CD4-positive, alpha-beta memory T cell (primary cell): ENCODE measurements around the gene CMTR2. TPM values are rescaled to one million over a fixed set of nuclear protein-coding genes. Genes with fewer than 3 reads are reported as not detected.

Experiments used
- CTCF ChIA-PET: fragments of 350-600 bp; sonication (Branson Sonifier 250); formaldehyde crosslinking; loops from one replicate; lab custom pipeline; 2021; ENCODE audit warnings: inconsistent platforms; ENCODE audit not compliant: partially characterized antibody; lab: Charles Lee
- POLR2A ChIA-PET: fragments of 350-600 bp; sonication (Branson Sonifier 250); formaldehyde crosslinking; loops from one replicate; lab custom pipeline; 2021; ENCODE audit not compliant: partially characterized antibody; lab: Charles Lee
- DNase-seq, 5 donors: peaks; one replicate each; pipeline versions ENCODE4 v3.0.0 to v3.0.0-alpha.2; 2020 to 2022; ENCODE audit warnings: mixed read lengths in 1 of 5
- H3K27ac ChIP-seq: one replicate; pipeline ENCODE4 v1.7.0; 2013; ENCODE audit warnings: low read depth, low read length
- H3K27me3 ChIP-seq: 2 replicates; pipeline ENCODE4 v1.7.0; 2013; ENCODE audit warnings: mild to moderate bottlenecking, low read length, moderate library complexity; ENCODE audit not compliant: insufficient read depth
- H3K36me3 ChIP-seq: 2 replicates; pipeline ENCODE4 v1.7.0; 2013; ENCODE audit warnings: mild to moderate bottlenecking, low read length, moderate library complexity; ENCODE audit not compliant: insufficient read depth
- H3K4me1 ChIP-seq: 2 replicates; pipeline ENCODE4 v1.7.0; 2013; ENCODE audit warnings: mild to moderate bottlenecking, low read length, moderate library complexity; ENCODE audit not compliant: insufficient read depth
- H3K4me3 ChIP-seq, 2 donors: one replicate each; pipeline ENCODE4 v1.7.0; 2013; ENCODE audit warnings: low read length in 2 of 2, mild to moderate bottlenecking in 1 of 2
- H3K9me3 ChIP-seq, 2 donors: one replicate each; pipeline ENCODE4 v1.7.0; 2013; ENCODE audit warnings: low read length in 2 of 2, control low read depth in 1 of 2; ENCODE audit not compliant: control insufficient read depth in 1 of 2
- H3K27ac Mint-ChIP-seq, 7 donors: one replicate each; pipeline ENCODE4 v1.8.0; 2020 to 2021; ENCODE audit warnings: mixed read lengths in 7 of 7, mild to moderate bottlenecking in 6 of 7, inconsistent platforms in 3 of 7, moderate library complexity in 3 of 7
- H3K27me3 Mint-ChIP-seq, 2 donors: one replicate each; pipeline ENCODE4 v1.8.0; 2020 to 2021; ENCODE audit warnings: mixed read lengths in 2 of 2
- H3K36me3 Mint-ChIP-seq, 2 donors: one replicate each; pipeline ENCODE4 v1.8.0; 2020 to 2021; ENCODE audit warnings: mixed read lengths in 2 of 2, inconsistent platforms in 1 of 2, mild to moderate bottlenecking in 1 of 2
- H3K4me1 Mint-ChIP-seq, 4 donors: one replicate each; pipeline ENCODE4 v1.8.0; 2020 to 2021; ENCODE audit warnings: mixed read lengths in 4 of 4, mild to moderate bottlenecking in 1 of 4
- H3K4me3 Mint-ChIP-seq, 8 donors: one replicate each; pipeline ENCODE4 v1.8.0; 2020 to 2021; ENCODE audit warnings: mixed read lengths in 8 of 8, mild to moderate bottlenecking in 7 of 8, moderate library complexity in 6 of 8, inconsistent platforms in 3 of 8
- H3K9me3 Mint-ChIP-seq, 8 donors: one replicate each; pipeline ENCODE4 v1.8.0; 2020 to 2021; ENCODE audit warnings: mixed read lengths in 8 of 8, mild to moderate bottlenecking in 5 of 8, inconsistent platforms in 3 of 8, moderate library complexity in 1 of 8
- intact Hi-C: fragments of 100-400 bp; cut with micrococcal nuclease; formaldehyde crosslinking; loops from one replicate; pipeline ENCODE4 v1.15.1; 2023
- polyA plus RNA-seq, 2 donors: library from polyadenylated mRNA; unstranded; fragments of 300-500 nt; fragmentation: Illumina TruSeq; gene quantifications; one replicate each; pipeline ENCODE4 v1.2.3, GENCODE V29; 2021
- total RNA-seq, 2 experiments: library from RNA; stranded (reverse); gene quantifications; one replicate each; pipeline ENCODE4 v1.2.3, GENCODE V29; 2021

CMTR2 gene
- total and polyA plus RNA-seq, 4 experiments from 2014 or later = 16.6 to 28.5 (median 26.9) TPM

GRCh38 chr16:71247478-71247877, 41.7 kb downstream of the CMTR2 start:
- Mint-ChIP-seq H3K27me3 (peaks cover 5 to 11% of the 10 kb centered on the region in 2 donors), H3K36me3 (no peaks in the 10 kb centered on the region), H3K9me3 (no peaks in the 10 kb centered on the region), H3K4me3 (no peak overlapping the region), H3K27ac (no peak overlapping the region), H3K4me1 (no peaks in the 10 kb centered on the region)
- intact Hi-C loops = no loop called here
- ChIA-PET POLR2A (interaction anchor here (0.8 kb wide), 1 partner anchor 41 kb away, joined by 3 read pairs; no protein-coding TSS in a partner anchor), CTCF (no interaction called here)
- Histone ChIP-seq H3K4me1 (no peaks in the 10 kb centered on the region), H3K9me3 (no peaks in the 10 kb centered on the region), H3K27ac (no peak overlapping the region), H3K4me3 (no peak overlapping the region), H3K27me3 (no peaks in the 10 kb centered on the region), H3K36me3 (no peaks in the 10 kb centered on the region)
- no peak for DNase-seq

GRCh38 chr16:71246309-71246708, 42.9 kb downstream of the CMTR2 start:
- Histone ChIP-seq H3K4me3 (no peak overlapping the region), H3K36me3 (no peaks in the 10 kb centered on the region), H3K27me3 (no peaks in the 10 kb centered on the region), H3K4me1 (no peaks in the 10 kb centered on the region), H3K9me3 (no peaks in the 10 kb centered on the region), H3K27ac (no peak overlapping the region)
- ChIA-PET POLR2A (no interaction called here), CTCF (no interaction called here)
- Mint-ChIP-seq H3K27me3 (peaks cover 5 to 11% of the 10 kb centered on the region in 2 donors), H3K27ac (no peak overlapping the region), H3K9me3 (no peaks in the 10 kb centered on the region), H3K4me1 (no peaks in the 10 kb centered on the region), H3K4me3 (no peak overlapping the region), H3K36me3 (no peaks in the 10 kb centered on the region)
- no peak for DNase-seq
- intact Hi-C loops = no loop called here

- POLR2A ChIA-PET = no interaction called here
Measured at GRCh38 chr16:71244521-71244920, 44.7 kb downstream of the CMTR2 start.

GRCh38 chr16:71242601-71243000, 46.6 kb downstream of the CMTR2 start:
- Histone ChIP-seq H3K27ac (no peak overlapping the region), H3K4me3 (no peak overlapping the region), H3K4me1 (no peaks in the 10 kb centered on the region), H3K36me3 (no peaks in the 10 kb centered on the region), H3K9me3 (no peaks in the 10 kb centered on the region), H3K27me3 (no peaks in the 10 kb centered on the region)
- no peaks in the 10 kb centered on the region for H3K4me1 Mint-ChIP-seq
- no peaks in the 10 kb centered on the region for H3K36me3 Mint-ChIP-seq
- intact Hi-C loops = no loop called here
- CTCF ChIA-PET = no interaction called here
- H3K4me3 Mint-ChIP-seq = no peak overlapping the region
- H3K27ac Mint-ChIP-seq = no peak overlapping the region
- H3K27me3 Mint-ChIP-seq = peaks cover 4 to 12% of the 10 kb centered on the region in 2 donors
- H3K9me3 Mint-ChIP-seq = no peaks in the 10 kb centered on the region
- no peak for DNase-seq
- POLR2A ChIA-PET = no interaction called here

More at GRCh38 chr16:71244521-71244920, 44.7 kb downstream of the CMTR2 start:
- Mint-ChIP-seq H3K4me1 (no peaks in the 10 kb centered on the region), H3K27ac (no peak overlapping the region), H3K4me3 (no peak overlapping the region), H3K27me3 (peaks cover 1 to 10% of the 10 kb centered on the region in 2 donors), H3K9me3 (no peaks in the 10 kb centered on the region), H3K36me3 (no peaks in the 10 kb centered on the region)
- no peaks in the 10 kb centered on the region for H3K9me3 ChIP-seq
- CTCF ChIA-PET = no interaction called here
- H3K4me1 ChIP-seq = no peaks in the 10 kb centered on the region
- H3K27ac ChIP-seq = no peak overlapping the region
- no peak overlapping the region for H3K4me3 ChIP-seq
- intact Hi-C loops = no loop called here
- no peaks in the 10 kb centered on the region for H3K27me3 ChIP-seq
- no peaks in the 10 kb centered on the region for H3K36me3 ChIP-seq
- no peak for DNase-seq

- Histone ChIP-seq H3K27me3 (no peaks in the 10 kb centered on the region), H3K9me3 (no peaks in the 10 kb centered on the region), H3K4me1 (no peaks in the 10 kb centered on the region), H3K27ac (no peak overlapping the region), H3K4me3 (no peak overlapping the region), H3K36me3 (no peaks in the 10 kb centered on the region)
- H3K4me3 Mint-ChIP-seq = no peak overlapping the region
- H3K9me3 Mint-ChIP-seq = no peaks in the 10 kb centered on the region
- H3K27ac Mint-ChIP-seq = no peak overlapping the region
- CTCF ChIA-PET = no interaction called here
- no peak for DNase-seq
- no peaks in the 10 kb centered on the region for H3K4me1 Mint-ChIP-seq
- POLR2A ChIA-PET = no interaction called here
- no peaks in the 10 kb centered on the region for H3K36me3 Mint-ChIP-seq
- intact Hi-C loops = no loop called here
- H3K27me3 Mint-ChIP-seq = peaks cover 3 to 12% of the 10 kb centered on the region in 2 donors
Measured at GRCh38 chr16:71242036-71242435, 47.2 kb downstream of the CMTR2 start.

Other genes with a start within 250 kb of the CMTR2 start
- not detected for gene HYDIN, start 58.7 kb downstream of the CMTR2 start, total RNA-seq
- not detected for gene HYDIN, start 58.7 kb downstream of the CMTR2 start, polyA plus RNA-seq
- not detected for gene CALB2, start 69.3 kb upstream of the CMTR2 start, total RNA-seq
- gene CALB2, start 69.3 kb upstream of the CMTR2 start, polyA plus RNA-seq = not detected
- gene TLE7, start 152.7 kb upstream of the CMTR2 start, total RNA-seq = not detected
- not detected for gene TLE7, start 152.7 kb upstream of the CMTR2 start, polyA plus RNA-seq
- 10 to 100 TPM; 15.2 to 16.2 TPM for gene ZNF23, start 172.8 kb upstream of the CMTR2 start, total RNA-seq
- 1 to 10 TPM; 5.5 to 5.6 TPM for gene ZNF23, start 172.8 kb upstream of the CMTR2 start, polyA plus RNA-seq
- gene ZNF19, start 199.9 kb upstream of the CMTR2 start, total RNA-seq = 1 to 10 TPM; 8.1 to 9.3 TPM
- gene ZNF19, start 199.9 kb upstream of the CMTR2 start, polyA plus RNA-seq = 1 to 10 TPM in 1 of 2 donors, under 1 TPM in 1; 1.00 to 1.8 TPM
- not detected for gene CHST4, start 237.0 kb upstream of the CMTR2 start, total RNA-seq
- gene CHST4, start 237.0 kb upstream of the CMTR2 start, polyA plus RNA-seq = not detected